HG03460 (cell line): ENCODE results near the gene ATP11C.
A peak's percentile ranks its signal among the peaks of the same experiment; 100 is the strongest.

Experiments used
- ATAC-seq: cut with Tn5 transposase; IDR thresholded peaks from one replicate; pipeline ENCODE4 v1.9.1; 2021; ENCODE audit not compliant: unreplicated experiment

The ATP11C gene

DNA sequence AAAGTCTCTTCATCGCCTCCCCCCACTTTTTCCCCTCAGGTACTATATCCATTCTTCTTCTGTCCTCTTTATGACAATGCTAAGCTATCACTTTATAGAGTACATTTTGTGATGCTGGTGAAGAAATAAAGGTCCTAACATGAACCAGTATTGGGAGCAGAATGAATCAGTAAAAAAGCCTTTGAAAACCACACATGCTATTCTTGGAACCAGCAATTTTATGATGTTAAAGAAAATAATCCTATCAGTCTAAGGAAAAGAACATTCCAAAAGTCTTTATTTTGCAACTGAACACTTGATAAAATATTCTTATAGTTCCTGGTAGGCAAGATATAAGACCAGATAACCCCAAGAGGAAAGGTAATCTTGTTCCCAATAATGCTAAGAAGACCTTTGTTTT is 117.1 kb downstream of the ATP11C start:
- ATAC-seq: no peak

DNA sequence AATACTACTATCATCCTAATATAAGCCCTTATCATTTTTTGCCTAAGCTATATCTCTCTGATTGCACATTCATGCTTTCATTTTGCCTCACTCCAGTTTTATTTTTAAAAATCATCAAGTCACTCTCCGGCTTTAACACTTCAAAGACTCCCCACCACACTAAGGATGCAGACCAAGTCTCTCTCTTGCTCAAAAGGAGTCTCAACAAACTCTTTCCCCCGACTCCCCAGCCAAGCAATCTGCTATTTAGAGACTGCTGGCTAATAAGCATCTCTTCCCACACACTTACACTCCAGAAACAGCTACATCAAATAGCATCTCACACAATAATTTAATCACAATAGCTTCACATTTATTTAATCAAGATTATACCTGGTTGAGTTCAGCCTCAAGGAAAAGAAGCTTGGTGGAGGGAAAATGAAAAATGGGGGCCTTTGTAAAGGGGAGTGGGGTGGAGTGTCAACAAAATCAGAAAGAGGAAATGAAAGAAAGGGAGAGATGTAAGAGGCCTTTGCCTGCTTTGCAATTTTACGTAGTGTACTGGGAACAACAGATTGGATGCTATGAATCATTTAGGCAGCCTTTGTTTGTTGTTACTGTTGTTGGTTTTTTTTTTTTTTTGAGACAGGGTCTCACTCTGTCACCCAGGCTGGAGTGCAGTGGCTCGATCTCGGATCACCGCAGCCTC is 120.8 kb downstream of the ATP11C start:
- ATAC-seq: no peak

DNA sequence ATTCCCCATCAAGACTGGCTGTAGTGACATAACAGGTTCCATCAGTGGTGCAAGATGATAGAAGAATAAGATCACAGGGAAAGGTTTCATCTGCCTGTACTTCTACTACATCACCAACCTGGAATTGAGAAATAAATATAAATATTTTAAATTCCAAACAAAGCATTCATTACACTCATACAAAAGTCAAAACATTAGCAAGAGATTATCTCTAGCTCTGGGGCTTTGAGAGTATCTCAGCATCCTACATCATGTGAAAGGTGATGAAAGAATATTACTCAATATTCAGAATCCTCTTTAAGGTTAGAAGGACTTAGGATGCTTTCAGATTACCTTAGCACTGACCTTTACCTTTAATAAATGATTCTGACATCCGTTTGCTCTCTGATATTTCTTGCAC is 128.4 kb downstream of the ATP11C start:
- no peak for ATAC-seq

DNA sequence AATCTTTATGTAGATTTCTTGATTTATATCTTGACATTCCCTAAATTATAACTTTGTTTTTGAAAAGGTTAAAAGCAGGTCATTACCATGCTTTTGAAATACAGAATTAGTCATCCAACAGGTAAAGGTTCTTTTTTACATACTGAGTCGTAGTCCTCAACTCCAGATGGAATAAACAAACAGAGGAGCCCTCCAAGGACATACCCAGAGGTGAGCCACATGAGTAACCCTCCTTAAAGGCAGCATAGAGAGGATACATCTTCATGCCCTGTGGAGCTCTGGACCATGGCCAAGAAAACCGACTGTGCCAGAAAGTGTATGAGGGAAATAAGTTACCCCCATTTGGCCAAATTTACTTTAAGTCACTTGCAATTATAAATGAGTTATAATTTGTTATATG is 129.6 kb downstream of the ATP11C start:
- no peak for ATAC-seq

DNA sequence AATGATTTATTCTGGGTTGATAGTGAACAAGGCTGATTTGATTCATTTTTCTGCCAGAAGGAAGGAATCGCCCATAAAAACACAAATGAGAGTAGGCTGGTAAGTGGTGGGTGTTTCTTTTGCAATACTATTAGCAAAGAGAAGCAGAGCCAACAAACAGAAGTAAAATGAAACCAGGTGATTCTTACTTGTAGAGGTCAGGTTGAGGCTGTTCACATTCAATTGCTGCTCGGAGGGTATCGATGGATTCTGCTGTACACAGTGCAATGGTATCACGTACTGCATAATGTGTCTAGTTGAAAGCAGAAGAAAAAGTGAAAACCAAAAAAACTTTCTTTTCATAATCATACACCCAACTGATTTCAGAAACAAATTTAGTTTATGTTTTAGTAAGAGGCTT is 130.8 kb downstream of the ATP11C start:
- no peak for ATAC-seq

DNA sequence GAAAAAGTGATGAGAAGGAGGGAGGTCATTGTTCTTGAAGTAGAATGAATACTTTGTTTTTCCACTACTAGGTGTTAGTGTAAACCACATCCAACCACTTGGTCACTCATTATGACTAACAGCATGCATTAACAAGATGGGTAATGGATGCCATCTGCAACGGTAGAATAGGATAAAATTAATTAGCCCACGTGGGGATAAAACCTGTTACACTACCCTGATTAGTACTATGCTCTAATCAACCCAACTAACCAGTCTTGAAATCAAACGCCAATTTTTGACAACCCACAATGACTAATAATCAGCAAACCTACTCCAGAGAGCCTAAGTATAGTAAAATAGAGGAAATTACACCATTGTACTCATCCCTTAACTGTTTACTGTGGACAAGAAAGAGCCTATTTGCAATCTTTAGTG is 131.4 kb downstream of the ATP11C start:
- ATAC-seq: no peak

DNA sequence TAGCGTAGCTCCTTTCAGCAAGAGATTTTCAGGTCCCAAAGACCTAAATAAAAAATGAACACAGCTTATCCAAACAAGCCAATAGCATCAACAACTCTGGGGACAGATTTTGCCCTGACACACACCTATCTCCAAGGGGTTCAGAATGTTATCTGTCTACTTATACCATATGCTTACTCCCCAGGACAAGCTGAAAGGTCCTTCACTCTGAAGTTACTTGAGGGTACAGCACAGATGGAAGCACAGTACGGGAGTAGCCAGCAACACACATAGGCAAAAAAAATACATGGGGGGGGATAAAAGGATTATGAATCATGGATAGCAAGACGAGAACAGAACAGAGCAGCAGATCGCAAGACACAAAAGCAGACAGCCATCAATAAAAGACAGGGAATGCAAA is 134.2 kb downstream of the ATP11C start:
- no peak for ATAC-seq

DNA sequence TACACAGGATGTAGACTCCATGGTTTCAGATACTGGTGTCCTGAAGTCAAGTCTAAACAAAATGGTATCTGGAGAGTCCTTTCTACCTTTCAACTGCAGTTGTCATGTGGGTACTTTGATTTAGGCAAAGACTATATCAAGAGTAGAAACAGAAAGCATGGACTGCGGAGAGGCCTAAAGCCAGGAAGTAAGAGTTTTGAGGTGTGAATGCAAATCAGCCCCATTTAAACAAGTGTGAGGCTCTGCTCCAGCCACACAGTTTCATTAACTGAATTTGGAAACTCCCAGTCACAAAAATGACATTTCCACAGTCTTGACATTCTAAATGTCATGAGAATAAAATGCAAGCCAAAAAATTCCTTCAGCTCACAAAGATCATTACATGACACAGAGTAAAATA is 137.7 kb downstream of the ATP11C start:
- ATAC-seq: peak; percentile 99

DNA sequence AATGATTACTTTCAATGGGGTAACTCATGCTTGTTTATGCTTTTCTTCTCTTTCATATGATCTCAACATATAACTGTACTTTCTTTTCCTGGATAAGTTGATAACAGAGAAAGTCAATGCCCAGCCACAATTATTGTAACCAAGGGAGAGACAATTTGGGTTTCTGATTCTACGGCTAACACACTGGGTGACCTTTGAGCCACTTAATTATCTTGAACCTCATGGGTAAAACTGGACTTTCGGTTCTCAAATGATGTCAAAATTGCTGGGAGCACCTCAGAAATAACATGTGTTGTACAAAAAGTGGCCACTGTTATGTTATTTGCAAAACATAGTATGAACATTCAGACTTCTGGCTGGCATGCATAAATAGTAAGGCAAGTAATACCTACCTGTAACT is 145.3 kb downstream of the ATP11C start:
- no peak for ATAC-seq

DNA sequence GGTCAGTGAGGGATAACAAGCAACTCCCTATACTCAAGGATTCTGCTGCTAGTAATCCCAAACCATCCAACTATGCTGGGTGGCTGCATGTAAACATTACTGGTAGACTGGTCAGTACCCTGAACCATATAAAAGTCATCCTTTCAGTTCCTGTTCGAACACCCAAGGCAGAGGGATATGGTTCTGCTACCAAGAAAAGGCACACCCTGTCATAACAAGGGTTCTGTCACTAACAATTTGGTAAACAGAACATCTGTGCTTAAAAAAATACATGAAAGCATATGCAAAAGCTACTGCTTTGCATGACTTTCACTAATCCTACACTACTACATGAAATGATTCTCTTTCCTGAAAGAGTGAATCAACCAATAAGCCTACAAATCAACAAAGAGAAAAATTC is 148.0 kb downstream of the ATP11C start:
- ATAC-seq: peak; percentile 90

DNA sequence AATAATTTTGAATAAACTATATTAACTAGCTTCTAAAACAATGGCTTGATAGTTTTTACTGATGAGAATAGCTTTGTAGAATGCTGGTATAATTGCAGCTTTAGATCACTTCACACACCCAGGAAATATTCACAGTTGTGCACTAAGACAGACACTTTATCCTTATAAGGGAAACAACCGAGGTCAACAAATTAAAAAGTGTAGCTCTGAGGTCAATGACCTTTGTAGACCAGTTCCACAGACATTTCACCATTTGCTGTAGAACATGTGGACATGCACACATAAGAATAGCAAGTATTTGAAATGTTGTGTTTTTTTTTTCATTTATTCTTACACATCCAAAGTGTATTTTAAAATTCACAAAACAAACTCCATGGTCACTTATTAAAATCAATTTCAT is 148.9 kb downstream of the ATP11C start:
- ATAC-seq: no peak

DNA sequence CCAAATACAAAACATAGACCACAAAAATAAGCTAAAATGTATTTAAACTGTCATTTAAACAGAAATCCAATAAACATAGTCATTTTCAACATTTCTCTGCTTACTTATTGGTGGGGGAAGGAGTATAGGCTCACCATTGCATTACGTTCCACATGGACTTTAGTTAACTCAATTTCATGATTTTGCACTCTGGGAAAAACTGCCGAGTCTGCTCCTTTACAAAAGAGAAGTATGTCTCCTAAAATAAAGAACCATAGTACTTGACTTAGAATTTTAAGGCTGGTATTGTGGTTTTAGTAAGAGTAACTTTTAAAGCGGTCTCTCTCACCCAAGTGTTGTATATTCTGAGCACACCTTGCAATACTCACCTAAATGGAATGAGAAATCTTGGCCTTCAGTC is 149.8 kb downstream of the ATP11C start:
- ATAC-seq: no peak

DNA sequence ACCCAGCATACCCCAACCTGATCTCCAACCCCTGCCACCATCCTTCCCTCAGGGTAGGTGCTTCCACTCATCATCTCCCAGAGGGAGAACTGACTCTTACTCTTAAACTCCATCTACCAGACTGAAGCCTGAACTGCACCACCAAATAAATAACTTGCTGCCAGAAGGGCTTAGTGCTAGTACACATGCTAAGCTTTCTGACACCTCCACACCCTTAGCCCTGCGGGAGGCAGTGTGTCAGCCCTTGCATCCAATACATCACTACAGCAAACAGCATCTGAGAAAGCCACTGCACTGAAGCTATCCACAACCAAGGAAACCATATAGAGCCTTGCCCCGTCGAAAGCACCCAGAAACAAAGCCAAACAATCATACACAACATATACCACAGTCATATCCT is 156.3 kb downstream of the ATP11C start:
- ATAC-seq: no peak

DNA sequence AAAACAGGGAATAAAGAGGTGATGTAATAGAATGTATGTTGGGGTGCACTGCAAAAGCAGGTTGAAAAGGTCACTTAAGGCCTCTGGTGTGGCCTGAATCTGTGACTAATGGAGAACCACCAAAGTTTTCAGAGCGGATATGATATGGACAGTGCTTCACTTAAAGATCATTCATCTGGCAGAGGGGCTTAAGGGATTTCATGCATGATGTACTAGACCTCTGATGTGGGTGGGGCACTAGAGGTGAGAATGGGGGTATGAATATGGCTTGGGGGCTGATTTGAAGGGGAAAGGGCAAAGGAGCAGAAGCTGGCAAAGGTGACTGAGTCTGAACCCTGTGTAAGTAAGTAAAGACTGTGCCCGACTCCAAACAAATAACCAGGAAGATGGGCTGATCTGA is 162.5 kb downstream of the ATP11C start:
- ATAC-seq: no peak

DNA sequence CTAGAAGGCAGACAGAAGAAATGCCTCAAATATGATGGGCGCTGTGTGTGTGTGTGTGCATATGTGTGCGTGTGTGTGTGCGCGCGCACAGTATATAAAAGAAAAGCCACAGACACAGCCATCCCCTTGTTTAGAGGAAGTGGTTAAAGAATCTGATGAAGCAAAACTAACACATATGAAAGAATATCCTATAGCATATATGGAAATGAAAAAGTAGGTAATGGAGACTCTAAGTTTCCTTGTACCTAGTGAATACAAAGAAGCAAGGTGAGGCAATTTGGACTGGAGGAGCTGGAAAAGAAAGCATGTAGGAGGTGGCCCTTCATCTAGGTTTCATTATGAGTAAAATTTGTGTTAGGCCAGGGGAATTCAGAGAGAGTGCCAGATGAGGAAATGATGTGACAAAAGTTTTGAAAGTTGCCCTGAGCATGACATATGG is 166.3 kb downstream of the ATP11C start:
- peak; percentile 80 for ATAC-seq

DNA sequence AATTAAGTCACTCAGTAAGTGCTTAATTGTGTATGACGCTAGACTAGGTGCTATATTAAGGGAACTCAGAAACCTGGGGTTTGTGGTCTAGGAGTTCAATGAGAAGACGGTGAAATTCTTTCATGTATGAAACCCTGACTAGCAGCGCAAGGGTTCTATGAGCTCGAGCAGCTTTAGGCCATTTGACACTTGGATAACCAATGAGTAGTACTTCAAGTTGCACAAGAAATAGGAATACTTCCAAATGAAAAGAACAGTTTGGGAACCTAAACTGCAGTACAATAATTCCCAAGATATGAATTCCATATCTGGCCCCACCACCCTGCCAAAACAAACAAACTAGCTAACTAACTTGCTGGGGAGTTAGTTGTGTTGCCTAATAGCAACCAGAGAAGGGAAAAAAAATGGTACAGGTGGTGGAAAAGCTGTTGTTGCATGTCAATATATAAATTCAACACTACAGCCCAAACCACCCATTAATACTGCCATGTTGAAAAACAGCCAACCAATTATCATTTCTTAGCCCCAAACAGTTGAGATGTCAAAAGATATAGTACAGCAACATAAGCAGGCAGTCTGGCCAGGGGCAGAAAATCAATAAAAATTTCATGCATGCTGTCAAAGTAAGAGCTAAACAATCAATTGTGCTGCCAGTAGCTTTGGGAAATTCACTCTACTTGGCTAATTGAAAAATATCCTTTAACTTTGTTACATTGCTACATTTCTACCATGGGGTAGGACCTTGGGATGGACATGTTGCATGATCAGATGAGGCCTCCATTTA is 170.3 kb downstream of the ATP11C start:
- ATAC-seq: peak; percentile 55

DNA sequence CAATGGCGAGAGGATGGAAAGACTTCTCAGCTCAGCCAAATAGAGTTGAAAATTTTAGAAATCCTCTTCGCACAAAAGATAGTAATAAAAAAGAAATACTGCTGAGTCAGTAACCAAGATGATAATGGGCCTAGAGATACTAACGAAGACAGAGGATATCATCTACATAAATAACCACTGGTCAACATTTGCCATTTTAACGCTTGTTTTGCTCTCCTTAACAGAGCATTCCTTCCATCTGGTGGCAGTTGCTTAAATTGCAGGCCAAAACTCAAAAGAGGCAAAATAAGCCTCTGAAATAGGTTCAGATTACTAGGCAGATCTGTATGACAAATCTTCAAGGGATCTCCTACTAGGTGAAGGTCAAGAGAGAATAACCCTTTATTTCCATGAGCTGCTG is 173.2 kb downstream of the ATP11C start:
- ATAC-seq: no peak

DNA sequence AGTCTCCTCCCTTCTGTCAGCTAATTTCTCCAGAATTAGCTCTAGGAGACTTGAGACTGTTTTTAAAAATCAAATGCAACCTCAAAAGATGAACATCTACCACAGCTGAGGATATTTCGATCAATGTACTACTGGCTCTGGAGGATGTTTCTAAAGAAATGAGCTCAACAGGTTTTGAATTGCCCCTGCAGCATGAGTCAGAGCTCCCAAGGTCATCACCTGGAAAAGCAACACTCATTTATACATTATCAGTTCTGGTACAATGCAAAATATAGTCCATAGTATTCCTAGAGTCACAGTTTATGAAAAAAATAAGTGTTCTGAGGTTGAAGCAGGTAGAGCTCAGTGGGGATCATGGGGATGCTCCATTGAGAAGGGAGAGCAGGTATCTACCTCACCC is 174.0 kb downstream of the ATP11C start:
- no peak for ATAC-seq

DNA sequence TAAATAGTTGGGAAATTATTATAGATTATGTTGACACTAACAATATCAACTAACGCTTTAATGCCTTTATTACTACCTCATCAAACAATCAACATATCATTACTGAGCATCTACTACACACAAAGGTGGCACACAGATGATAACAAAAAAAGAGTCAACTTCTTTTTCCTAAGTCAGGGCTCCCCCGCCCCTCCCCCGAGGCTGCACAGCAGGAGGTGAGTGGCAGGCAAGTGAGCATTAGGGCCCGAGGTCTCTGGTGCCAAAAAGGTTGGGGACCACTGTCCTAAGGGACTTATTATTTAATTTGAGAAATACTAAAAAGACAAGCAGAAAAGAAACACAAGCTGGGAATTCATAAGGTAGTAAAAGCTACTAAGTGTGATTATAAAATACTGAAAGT is 174.6 kb downstream of the ATP11C start:
- ATAC-seq: no peak

DNA sequence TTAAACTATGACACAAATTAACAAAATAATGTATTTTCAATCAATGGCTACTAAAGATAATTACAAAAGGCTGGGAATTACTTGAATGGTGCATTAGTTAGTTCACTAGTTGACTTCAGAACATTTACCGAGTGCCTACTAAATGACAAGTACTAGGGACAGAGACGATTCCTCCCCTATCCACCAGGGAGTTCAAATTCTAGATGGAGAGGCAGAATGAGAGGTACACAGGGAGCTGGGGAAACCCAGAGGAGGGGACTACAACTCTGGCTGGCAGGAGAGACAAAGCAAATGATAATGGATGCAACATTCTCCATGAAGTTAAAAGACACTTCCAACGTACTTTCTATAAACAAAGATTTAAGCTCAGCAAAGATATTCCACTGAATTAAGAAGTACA is 181.8 kb downstream of the ATP11C start:
- ATAC-seq: no peak

DNA sequence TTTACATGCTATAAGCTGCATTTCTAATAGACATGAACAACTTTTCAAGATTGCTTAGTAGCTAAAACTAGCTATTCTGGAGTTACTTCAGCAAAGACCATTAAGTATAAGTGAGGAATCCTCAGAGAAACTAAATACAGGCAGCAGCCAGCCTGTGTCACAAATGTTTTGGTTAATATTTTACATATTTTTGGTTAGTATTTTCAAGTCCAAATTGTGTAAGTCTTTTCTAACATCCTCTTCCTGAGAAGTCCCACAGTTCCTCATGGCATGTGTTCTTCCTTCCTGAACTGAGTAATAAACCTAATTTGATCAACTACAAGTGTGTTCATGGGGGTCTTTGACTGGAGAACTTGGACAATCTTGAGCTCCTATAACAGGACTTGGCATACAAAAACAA is 182.5 kb downstream of the ATP11C start:
- ATAC-seq: no peak

DNA sequence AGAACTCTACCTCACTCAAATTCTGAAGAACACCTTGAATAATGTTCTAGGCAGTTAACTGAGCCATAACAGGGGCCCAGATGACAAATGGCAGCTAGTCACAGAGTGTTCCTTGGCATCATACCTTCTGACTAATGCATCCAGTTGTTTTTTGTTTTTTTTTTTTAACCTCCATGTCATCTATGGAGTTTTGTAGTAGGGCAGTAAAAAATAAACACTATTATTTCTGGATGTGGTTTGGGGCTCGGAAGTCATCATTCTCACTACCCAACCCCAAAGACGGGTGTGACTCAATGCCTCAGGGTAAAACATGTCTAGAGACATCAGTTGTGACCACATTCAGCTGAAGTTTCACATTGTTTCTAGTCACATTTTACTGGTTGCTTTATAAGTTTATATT is 193.7 kb downstream of the ATP11C start:
- peak; percentile 90 for ATAC-seq

DNA sequence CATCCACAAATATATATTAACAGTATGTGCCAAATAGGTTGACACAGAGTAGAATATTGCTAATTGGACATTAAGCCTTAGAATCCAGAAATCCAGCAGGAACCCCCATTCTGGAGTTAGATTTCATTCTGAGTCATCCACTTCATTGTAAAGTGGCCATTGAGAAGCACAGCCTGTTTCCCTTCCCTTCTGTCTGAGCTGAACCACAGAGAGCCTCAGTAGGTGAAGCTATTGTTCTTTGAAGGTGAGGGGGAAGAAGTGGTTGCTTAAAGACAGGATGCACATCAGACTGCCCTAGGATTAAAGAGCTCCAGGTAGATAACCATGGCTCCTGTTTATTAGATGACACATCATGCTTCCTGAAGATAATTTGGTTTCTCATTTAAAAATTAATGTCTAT is 194.3 kb downstream of the ATP11C start:
- ATAC-seq: no peak
